Fibroblast of the conjunctiva (primary cell): ENCODE results near the gene PRICKLE2.
A peak's percentile ranks its signal among the peaks of the same experiment; 100 is the strongest.

Experiments
- DNase-seq: peaks from one replicate; pipeline ENCODE4 v3.0.0-alpha.2; 2010; ENCODE audit warnings: low read depth

PRICKLE2 gene

DNA sequence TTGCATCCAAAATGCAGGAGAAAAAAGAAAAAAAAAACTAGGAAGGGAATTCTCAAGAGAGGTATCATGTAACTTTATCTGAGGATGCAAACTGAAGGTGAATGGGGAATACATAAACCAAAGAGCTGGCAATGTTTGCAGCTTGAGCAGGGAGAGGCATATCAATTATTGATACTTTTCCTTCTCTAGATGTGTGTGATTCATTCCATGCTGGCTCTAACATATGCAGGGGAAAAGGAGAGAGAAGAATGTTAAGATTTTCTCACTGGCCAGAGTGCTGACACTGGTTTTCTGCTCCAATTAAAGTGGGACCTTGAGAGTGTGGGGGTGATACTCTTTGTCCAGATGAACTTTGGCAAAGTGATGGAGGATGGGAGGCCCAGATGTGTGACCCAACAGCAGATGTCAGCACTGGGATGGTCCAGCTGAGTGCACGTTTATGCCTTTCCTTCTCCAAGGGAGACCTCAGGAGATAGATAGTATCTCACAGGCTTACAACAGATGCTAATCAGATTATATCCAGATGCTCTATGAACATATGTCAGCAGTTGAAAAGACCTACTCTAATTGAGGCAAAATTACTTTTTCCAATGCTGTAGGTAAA is 152.0 kb downstream of the PRICKLE2 start:
- peak; percentile 59 for DNase-seq

- DNase-seq, result no peak
Observed at GRCh38 chr3:64072126-64072525, 153.1 kb downstream of the PRICKLE2 start.

DNA sequence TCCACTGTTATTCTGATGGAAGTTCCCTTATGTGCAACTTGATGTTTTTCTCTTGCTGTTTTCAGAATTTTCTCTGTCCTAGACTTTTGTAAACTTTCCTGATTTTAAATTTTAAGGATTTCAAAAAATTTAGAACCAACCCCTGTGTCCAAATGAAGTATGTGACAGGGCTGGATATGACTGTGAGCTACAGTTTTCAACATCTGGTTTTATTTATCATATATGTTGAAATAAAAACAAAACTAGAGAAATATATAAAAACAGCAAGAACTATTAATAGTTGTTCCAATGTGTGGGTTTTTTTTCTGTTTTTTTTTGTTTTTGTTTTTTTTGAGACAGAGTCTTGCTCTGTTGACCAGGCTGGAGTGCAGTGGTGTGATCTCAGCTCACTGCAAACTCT is 154.6 kb downstream of the PRICKLE2 start:
- DNase-seq, result no peak

GRCh38 chr3:64067506-64068346 is 157.5 kb downstream of the PRICKLE2 start:
- no peak for DNase-seq

- no peak for DNase-seq
Observed at GRCh38 chr3:64064804-64065203, 160.5 kb downstream of the PRICKLE2 start.

DNA sequence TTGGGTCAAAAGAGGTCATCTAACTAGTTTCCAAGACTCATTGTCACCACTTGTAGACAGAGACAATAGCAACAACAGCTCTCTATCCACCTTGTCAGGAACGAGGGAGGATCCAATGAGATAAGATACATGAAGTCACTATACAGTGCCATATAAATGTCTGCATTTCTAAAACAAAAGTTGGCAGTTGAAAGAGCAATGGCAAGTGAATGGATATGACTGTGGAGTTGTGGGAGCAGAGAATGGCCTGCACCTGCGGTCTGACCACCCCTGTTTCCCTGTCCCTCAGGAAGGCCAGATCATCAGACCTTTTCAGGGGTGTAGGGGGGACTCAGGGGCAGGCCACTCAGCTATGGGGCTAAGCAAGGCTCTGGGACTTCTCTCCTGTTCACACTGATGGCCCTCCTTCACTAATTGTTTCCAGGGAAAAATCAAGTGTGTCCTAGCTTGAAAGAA is 161.3 kb downstream of the PRICKLE2 start:
- no peak for DNase-seq

GRCh38 chr3:64063207-64063982 is 161.9 kb downstream of the PRICKLE2 start:
- DNase-seq, result no peak

DNA sequence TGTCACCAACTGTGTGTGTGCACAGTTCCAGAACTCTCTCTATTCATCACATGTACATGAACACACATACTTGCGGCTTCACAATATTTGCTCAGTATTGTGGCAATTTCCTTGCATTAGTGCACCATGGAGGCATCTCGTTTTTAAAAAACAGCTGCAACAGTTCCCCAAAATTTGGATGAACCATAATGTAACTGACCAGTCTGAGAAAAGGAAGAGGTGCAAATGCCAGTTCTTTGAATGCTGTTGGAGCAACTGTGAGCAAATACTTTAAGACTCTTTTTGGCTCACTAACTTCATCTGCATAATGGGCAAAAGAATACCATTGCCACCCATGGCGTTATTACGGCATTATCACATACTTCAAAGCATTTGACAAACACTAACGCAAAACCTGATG is 163.6 kb downstream of the PRICKLE2 start:
- DNase-seq, result no peak

DNA sequence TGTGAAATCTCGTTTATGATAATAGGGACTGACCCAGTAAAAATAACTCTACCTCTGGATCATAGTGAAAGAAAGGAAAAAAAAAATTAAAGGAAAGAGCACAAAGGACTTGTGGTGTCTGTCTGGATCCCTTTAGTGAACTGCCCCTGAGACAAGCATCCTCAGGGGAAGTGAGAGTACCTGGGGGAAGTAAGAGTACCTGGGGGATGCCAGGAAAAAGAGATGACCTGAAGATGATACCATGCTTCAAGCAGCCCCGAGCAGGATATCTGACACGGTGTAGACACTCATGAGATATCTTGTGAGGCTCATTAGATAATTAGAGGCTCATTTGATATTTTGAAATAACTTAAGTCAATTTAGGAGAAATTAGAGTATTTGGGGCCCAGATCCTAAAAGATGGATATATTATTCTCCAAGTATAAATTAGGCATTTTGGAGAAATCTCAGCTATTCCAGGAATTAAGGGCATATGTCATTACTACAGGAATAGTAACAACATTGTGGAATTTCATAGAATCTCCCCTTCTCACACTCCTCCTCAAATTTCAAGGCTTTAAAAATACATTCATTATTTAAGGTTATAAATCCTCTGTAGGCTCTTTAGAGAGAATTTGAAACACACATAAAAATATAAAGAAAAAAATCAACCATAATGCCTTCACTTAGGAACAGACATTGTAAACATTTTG is 165.6 kb downstream of the PRICKLE2 start:
- DNase-seq, result no peak

DNA sequence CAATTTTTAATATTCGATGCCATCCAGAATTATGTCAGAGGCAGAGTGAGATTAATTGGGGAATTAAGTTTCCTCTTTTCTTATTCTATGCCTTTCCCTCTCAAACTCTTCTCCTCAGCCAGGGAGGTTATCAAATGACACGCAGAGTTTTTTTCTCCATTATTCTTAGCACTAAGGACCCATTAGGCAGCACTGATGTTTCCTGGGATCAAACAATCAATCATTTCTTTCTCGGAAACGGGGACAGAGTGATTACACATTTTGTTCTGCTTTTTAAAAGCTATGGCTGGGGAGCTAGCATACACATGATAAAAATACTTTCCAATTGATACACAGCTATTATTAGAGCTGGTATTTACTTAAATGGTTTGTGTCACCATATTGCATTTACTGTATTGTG is 166.7 kb downstream of the PRICKLE2 start:
- no peak for DNase-seq

DNA sequence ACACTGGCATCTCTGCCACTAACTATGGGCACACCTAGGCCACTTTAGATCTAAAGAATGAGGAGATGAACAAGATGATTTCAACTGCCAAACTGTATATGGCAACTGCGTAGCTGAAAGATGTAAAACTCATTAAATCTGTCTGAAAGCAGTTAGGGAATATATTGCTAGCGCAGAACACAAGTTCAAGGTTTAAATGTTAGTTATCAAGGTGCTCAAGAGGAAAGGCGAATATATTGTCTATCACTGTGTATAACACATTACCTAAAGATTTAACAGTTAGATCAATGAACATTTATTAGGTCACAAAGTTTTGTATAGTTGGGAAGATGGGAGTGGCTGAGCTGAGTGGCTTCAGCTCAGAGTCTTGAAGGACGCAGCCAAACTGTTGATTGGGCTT is 168.0 kb downstream of the PRICKLE2 start:
- DNase-seq, result no peak

- no peak for DNase-seq
Observed at GRCh38 chr3:64056606-64057180, 168.6 kb downstream of the PRICKLE2 start.

DNA sequence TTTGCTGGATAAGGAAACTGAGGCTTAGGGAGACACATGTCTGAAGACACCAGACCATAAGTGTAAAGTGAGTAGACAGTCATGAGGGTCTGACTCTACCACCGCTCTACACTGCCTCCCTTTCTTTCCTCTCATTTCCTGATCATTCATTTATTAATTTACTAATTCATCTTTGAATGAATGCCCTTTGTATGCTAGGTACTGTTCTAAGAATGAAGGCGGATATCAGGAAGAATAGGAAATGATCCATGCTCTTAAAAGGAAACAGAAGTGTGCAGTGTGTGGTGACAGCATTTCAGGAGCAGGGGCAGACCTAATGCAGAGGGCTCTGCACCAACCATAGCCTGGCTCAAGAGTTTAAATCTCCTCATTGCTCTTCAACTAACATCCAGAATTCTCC is 170.2 kb downstream of the PRICKLE2 start:
- DNase-seq, result no peak

GRCh38 chr3:64054488-64054887 is 170.8 kb downstream of the PRICKLE2 start:
- DNase-seq, result no peak

DNA sequence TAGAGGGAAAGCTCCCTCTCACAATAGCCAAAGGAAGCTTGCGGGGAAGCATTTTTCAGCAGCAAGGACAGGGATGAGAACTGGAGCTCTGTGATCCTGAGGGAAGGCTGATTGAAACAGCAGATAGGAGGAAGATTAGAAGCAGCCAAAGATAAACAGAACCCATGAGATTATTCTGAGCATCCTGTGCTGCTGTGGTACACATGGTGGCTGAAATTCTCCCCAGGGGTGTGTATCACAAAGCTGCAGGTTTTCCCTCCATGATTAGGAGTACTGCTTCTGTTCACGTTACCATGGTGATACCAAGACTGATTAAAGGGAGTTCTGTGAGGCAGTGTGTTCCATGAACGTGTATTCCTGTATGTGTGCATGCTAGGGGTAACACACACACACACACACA is 171.7 kb downstream of the PRICKLE2 start:
- DNase-seq, result no peak

GRCh38 chr3:64053117-64053516 is 172.1 kb downstream of the PRICKLE2 start:
- DNase-seq, result no peak

GRCh38 chr3:64049832-64050231 is 175.4 kb downstream of the PRICKLE2 start:
- no peak for DNase-seq

- DNase-seq, result no peak
Observed at GRCh38 chr3:64049136-64049535, 176.1 kb downstream of the PRICKLE2 start.

GRCh38 chr3:64048631-64049061 is 176.6 kb downstream of the PRICKLE2 start:
- DNase-seq, result no peak

DNA sequence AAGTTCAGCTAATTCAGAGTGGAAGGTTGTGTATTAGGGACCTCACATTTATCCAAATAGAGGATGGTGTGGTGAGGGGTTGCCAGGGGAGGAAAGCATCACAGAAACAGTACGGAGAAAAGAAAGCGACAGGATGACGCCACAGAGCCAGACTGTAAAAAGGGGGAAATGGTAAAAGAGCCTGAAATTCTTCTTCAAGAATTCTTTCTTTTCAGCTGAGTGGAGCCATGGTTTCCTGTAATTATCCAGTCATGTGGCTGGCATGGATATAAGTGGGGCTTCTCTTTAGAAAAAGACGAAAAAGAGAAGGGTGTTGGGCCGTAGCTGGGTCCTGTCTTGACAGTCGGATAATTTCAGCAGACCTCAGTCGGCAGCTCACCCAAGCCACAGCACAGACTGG is 177.5 kb downstream of the PRICKLE2 start:
- no peak for DNase-seq

DNA sequence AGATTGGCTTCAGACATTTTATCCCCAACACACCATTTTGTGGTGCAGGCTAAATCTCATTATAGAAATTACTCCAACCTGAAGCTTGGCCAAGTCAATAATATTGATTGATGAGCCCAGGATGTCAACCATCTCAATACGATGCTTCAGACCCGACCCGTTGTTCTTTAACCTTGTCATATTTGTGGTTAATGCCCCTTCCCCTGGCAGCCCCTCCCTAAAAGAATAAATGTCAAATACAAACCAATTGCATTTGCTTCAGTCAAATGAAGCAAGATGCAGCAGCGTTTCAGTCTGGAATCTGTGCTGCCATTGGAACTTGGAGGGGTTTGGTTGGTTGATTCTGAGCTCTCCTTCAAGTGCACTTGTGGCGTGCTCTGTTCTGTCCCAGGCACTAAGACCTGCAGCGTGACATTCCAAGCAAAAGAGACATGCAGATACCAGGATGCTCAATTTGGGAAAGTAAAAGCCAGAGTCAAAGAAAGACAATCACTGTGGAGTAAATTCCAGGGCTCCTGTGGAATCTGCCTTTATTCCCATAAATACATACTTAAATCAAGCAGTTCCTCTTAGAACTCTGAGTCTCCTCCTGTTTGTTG is 178.2 kb downstream of the PRICKLE2 start:
- no peak for DNase-seq
